Left forelimb (tissue), 1 donor: ENCODE measurements around the gene MAP6D1.

Experiments
- DNase-seq: peaks from one replicate; pipeline ENCODE4 v3.0.0-alpha.2; 2018; ENCODE audit warnings: low spot score

The MAP6D1 gene

DNA sequence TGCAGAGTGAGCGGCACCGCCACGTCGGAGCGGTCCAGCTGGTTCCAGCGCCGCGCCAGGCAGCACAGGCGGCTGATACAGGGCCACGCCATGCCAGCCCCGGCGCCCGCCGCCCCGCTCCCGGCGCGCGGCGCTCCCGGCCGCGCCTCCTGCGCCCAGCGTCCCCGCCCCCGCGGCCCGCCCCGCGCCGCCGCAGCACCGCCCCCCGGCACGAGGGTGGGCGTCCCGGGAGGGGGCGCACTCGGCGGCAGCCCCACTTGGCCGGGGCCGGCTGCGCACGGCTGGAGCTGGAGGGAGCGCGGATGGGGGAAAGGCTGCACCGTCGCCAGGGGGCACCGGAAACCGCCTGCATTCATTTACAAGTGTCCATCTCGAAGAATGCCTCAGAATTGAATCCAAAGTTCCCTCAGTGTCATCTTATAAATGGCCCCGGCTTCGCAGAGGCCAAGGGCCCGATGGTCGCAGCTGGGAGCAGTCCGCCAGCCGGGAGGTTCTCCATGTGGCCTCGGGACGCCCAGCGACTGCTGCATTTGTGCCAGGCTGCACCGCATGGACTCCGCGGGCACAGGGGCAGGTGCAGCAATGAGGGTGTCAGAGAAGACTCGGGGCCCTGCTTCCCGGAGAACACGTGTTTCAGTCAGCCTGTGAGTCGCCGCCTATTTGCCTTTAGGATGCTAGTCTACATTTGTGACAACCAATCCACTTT, at the start of gene MAP6D1:
Gene MAP6D1, minus strand, starts transcription at position 122 of the 706 bp plus-strand sequence. Its CDS starts 30 bp downstream, at position 92.
- DNase-seq: no peak

DNA sequence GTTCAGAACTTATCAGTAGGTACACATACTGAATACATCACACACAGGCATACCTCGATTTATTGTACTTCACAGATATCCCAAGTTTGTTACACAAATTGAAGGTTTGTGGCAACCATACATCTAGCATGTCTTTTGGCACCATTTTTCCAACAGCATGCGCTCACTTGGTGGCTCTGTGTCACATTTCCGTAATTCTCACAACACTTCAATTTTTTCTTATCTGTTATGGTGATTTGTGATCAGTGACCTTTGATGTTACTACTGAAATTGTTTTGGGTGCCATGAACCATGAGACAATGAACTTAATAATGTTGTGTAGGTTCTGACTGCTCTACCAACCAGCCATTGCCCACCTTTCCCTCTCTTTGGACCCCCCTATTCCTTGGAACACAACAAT, 48.5 kb upstream of the MAP6D1 start:
- DNase-seq: no peak

DNA sequence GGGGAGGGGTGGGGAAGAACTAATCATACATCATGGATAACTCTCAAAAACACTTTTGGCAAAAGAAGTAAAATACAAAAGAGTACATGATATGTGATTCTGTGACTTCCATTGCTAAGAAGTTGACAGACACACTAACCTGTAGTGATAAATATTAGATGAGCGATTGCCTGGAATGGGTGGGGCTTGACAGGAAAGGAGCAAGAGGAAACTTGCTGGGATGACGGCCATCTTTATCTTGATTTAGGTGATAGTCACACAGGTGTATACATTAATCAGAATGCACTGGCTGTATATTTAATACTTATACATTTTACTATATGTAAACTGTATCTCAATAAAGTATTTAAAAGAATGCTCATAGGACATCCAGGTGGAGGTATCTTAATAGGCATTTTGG, 46.2 kb upstream of the MAP6D1 start:
- no peak for DNase-seq

DNA sequence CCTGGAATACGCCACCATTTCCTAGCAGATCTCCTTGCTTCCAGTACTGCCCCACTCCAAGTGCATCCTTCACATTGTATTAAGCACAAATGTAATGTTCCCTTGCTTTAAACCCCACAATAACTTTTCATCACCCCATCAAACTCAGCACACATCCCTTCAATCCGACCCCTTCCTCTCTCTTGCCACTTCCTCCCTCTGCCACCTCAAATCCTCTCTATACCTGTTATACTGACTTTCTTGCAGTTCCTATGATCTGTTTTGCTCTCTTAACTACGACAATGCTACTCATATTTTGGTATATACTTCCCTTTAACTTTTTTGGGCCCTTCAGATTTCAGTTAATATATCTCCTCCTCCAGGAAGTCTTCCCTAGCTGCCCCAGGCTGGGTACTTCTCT, 45.2 kb upstream of the MAP6D1 start:
- DNase-seq: no peak

- DNase-seq: no peak
Observed at GRCh38 chr3:183868796-183869195, 43.4 kb upstream of the MAP6D1 start.

GRCh38 chr3:183862610-183863009, 37.2 kb upstream of the MAP6D1 start:
- no peak for DNase-seq

- no peak for DNase-seq
Observed at GRCh38 chr3:183857863-183858262, 32.5 kb upstream of the MAP6D1 start.

DNA sequence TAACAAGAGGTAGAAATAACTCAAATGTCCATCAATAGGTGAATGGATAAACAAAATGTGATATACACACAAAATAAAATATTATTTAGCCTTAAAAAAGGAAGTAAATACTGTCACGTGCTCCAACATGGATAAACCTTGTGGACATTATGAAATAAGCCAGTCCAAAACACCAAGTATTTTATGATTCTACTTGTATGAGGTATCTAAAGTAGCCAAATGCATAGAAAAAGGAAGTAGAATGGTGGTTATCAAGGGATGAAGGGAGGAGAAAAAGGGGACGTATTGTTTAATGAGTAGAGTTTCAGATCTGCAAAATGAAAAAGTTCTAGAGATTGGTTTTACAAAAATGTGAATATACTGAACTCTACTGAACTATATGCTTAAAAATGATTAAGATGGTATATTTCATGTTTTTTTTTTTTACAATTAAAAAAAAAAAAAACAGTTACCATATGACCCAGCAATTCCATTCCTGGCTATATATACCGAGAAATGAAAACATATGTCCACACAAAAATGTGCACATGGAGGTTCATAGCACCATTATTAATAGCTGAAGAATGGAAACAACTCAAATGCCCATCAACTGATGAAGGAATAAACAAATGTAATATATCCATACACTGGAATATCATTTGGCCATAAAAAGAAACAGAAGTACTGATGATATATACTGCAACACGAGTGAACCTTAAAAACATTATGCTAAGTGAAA, 29.1 kb upstream of the MAP6D1 start:
- DNase-seq: no peak

DNA sequence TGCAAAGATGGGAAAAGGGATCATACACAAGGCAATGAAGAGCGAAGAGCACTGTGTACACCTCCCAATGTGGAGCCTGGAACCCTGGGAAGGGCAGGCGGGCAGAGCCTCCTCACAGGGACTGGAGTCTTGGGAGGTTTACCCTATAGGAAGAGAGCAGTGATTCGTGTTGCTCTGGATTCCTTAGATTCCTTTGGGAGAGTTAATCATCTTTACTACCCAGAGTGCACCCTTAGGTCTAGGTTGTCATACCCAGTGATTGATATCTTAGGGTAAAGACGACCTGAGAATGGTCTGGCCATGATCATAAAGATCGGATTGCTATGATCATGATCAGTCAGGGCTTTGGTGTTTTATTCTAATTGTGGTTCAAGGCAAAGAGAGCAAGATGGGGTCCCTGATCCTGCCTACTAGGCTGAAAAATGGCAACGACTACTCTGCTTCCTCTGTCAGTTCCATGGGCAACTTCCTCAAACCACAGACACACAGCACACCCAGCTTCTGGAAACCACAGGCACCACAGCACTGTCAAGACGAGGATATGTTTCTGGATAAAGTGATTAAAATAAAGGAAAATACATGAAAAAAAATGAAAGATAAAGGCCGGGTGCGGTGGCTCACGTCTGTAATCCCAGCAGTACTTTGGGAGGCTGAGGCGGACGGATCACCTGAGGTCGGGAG, 20.4 kb upstream of the MAP6D1 start:
- DNase-seq: no peak

GRCh38 chr3:183845090-183845489, 19.7 kb upstream of the MAP6D1 start:
- no peak for DNase-seq

- no peak for DNase-seq
Observed at GRCh38 chr3:183844606-183845005, 19.2 kb upstream of the MAP6D1 start.

DNA sequence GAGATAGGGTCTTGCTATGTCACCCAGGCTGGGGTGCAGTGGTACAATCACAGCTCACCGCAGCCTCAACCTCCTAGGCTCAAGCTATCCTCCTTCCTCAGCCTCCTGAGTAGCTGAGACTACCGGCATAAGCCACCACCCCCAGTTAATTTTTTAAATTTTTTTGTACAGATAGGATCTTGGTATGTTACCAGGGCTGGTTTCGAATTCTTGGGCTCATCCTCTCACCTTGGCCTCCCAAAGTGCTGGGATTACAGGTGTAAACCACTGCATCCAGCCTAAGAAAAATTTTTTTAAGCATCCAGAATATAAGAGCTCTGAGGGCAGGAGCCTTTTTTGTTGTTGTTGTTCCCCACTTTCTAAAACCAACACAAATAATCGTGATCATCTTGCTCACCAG, 14.4 kb upstream of the MAP6D1 start:
- DNase-seq: no peak

- no peak for DNase-seq
Observed at GRCh38 chr3:183837894-183838293, 12.5 kb upstream of the MAP6D1 start.

DNA sequence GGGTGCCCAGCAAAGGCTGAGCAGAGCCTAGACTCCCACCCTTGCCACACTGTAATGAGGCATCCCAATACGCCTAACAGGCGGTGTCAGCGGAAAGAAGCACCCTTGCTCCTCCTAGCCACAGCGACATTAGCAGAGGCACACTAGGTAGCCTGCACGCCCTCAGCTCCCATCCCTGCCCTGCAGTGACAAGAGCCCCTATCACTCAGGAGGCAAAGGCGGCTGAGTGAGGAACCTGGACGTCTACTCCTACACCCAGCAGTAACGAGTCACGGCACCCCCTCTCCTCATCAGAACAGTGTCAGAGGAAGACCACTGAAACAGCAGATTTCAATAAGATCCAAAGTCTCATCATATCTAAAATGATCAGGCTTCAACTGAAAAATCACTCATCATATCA, 12.0 kb upstream of the MAP6D1 start:
- DNase-seq: no peak

DNA sequence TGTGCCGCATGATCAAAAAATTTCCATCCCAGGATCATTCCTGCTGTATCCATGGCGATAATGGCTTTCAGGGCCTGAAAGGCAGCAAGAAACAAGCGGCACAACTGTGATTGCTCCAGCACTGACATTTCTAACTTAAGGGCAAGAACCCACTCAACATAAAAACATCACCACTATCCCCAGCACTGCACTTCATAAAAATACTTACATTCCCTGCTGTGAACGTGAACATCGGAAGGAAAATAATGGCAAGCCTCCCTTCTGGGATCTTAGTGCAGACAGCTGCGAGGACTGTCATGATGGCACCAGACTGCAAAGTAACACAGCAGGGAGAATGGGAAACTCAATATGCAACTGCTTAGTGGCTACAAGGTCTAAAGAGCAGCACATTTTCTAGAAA, 8.1 kb upstream of the MAP6D1 start:
- DNase-seq: no peak

GRCh38 chr3:183830187-183830586, 4.8 kb upstream of the MAP6D1 start:
- no peak for DNase-seq

DNA sequence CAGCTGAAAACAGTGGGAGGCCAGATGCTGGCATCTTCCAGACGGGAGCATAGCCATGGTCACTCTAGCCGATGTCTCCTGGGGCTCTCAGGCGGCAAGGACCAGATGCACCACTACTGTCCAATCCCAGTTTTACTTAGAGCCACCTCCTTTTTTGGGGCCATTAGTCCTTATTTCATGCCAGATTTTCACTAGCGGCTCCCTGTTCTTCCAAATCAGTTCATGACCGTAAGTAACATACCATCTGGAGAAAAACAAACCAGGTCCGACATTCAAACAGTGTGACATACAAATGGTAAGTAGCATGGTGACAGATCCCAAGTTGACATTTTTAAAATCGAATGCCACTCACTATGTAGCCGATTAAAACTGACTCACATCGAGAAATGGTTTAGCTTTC, 4.1 kb upstream of the MAP6D1 start:
- DNase-seq: no peak

GRCh38 chr3:183828538-183828870, 3.1 kb upstream of the MAP6D1 start:
- DNase-seq: no peak

DNA sequence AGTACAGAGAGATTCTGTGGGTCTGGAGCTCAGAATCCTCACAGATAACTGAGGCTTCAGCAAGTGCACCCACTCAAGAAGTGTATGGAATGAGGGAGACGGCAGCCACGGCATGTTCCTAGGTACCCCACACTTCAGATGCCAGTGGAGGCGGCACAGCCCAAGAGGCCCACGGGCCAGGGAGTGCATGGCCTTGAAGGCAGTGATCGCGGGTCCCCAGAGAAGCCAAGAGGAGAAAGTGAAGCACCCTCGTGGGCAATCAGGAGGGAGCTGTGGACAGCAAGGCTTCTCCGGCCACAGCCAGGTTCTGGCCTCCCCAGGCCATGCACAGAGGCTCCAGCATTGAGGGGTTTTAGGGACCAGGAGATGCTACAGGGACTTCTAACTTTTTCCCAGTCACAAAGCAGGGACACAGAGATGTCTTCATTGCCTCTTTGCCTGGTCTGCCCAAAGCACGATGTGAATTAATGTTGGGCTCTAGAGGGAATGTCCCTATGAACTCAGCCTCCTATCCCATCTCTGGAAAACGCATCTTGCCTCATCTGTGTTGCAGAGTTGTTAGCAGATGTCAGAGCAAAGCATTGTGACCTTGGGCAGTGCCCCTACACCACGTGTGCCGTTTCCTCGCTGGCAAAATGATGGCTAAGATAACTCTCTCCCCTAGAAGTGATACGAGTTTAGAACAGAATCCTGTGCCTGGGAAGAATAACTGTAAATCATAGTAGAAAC, 2.6 kb upstream of the MAP6D1 start:
- no peak for DNase-seq

DNA sequence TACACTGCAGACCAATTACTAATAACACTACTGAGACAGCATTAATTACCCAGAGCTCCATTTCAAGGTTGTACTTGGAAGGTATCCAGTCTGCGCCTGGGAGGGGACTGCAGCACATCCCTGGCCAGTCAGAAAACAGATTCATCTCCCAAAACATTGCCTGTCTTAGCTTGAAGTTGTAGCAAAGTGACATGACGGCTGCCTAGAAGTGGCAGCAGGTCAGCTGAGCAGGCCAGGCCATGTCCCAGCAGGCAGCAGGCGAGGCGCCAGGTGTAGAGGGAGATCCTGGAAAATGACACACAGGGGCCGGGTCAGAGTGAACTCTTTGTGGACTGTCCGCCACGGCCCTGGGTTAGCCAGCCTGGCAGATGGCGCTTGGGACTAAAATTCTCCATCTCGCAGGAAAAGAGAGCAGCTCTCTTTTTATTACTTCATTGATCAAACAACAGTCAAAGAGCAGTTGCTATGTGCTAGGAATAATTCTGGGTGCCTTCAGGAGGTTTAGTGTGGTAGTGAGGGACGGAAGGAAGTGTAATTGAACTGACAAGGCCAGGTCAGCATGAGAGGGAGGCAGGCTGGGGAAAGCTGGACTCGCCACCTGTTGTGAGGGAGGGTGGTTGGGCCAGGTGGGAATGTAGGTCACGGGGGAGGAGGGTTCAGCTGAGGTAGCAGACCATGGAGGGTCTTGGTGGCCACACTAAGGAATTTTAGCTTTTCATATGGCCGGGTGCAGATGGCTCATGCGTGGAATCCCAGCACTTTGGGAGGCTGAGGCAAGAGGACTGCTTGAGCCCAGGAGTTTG, 1.3 kb upstream of the MAP6D1 start:
- no peak for DNase-seq

- no peak for DNase-seq
Observed at GRCh38 chr3:183824761-183825455, 469 bp downstream of the MAP6D1 start.
